Gastroesophageal sphincter (tissue), 4 donors: ENCODE measurements around the gene HDAC10. TPM values are rescaled to one million over a fixed set of nuclear protein-coding genes. Genes with fewer than 3 reads are reported as not detected.

Source experiments
- ATAC-seq: fragments of 150-250 bp; one replicate; pipeline ENCODE4 v1.9.1; 2016; ENCODE audit warnings: mild to moderate bottlenecking, moderate library complexity
- H3K27ac ChIP-seq, 4 donors: fragments of 200-600 bp; sonication (generic) in 3 of 4; 1 replicate in 3 of 4; 2 replicates in 1 of 4; pipeline ENCODE4 v1.5.1; 2016 to 2019
- H3K27me3 ChIP-seq: fragments of 200-600 bp; sonication (generic); one replicate; pipeline ENCODE4 v1.5.1; 2019
- H3K36me3 ChIP-seq, 2 donors: fragments of 200-600 bp; sonication (generic); one replicate each; pipeline ENCODE4 v1.5.1; 2019; ENCODE audit warnings: control low read depth in 1 of 2
- H3K4me1 ChIP-seq, 3 donors: fragments of 200-600 bp; sonication (generic); 1 replicate in 2 of 3; 2 replicates in 1 of 3; pipeline ENCODE4 v1.5.1; 2016 to 2019; ENCODE audit warnings: control low read depth in 2 of 3
- H3K4me3 ChIP-seq, 2 donors: fragments of 200-600 bp; sonication (generic); one replicate each; pipeline ENCODE4 v1.5.1; 2019; ENCODE audit warnings: mild to moderate bottlenecking in 1 of 2, moderate library complexity in 1 of 2
- H3K9me3 ChIP-seq, 3 donors: fragments of 200-600 bp; sonication (generic); one replicate each; pipeline ENCODE4 v1.5.1; 2017 to 2019; ENCODE audit warnings: control low read depth in 2 of 3
- CTCF ChIP-seq, 4 experiments: fragments of 200-600 bp in 2 of 4; fragments of 450-650 bp in 2 of 4; sonication (generic) in 1 of 4; IDR thresholded peaks; one replicate each; pipeline ENCODE4 v1.5.1; 2017 to 2019; ENCODE audit warnings: antibody characterized with exemption in 4 of 4, mild to moderate bottlenecking in 2 of 4, moderate library complexity in 2 of 4
- EP300 ChIP-seq: sonication (generic); formaldehyde crosslinking; IDR thresholded peaks from one replicate; pipeline ENCODE4 v1.6.1; 2017; ENCODE audit warnings: antibody characterized with exemption, mild to moderate bottlenecking
- POLR2A ChIP-seq, 2 donors: fragments of 450-650 bp; IDR thresholded peaks; one replicate each; pipeline ENCODE4 v1.6.1; 2017; ENCODE audit warnings: antibody characterized with exemption in 2 of 2, mild to moderate bottlenecking in 2 of 2, moderate library complexity in 1 of 2
- POLR2AphosphoS5 ChIP-seq: sonication (generic); formaldehyde crosslinking; IDR thresholded peaks from one replicate; pipeline ENCODE4 v1.6.1; 2017; ENCODE audit warnings: antibody characterized with exemption
- WGBS, 2 donors: methylation state at CpG; one replicate each; pipeline ENCODE4 v1.1.5; 2018; ENCODE audit warnings: low coverage in 1 of 2; 5-methylcytosine and 5-hydroxymethylcytosine counted together
- total RNA-seq, 4 donors: library from RNA; depleted of rRNA; stranded (reverse); fragments of >200 nt; gene quantifications; one replicate each; pipeline ENCODE4 v1.1.0, GENCODE V29; 2016

HDAC10 gene
- total RNA-seq, 4 donors from 2014 or later: 9.4 to 24.7 (median 12.5) TPM

DNA sequence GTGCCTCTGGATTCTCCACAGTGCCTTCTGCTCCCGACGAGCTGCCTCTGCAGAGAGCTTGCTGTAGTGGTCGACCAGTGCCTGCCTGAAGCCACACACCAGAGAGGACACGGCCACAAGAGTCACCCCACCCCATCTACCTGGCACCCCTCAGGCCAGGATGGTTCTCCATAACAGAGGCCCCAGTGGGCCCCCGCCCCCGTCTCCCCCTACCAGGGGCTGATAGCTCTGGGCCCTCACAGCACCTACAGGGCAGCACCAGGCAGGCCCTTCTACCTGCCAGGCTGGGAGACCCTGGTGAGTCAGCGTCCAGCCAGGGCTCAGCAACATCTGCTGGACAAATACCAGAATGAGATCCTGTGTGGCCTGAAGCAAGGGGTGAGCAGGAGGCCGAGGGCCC, 28.6 kb downstream of the HDAC10 start:
- 71 to 86% methylated on average over 1 to 4 of the region's 8 CpGs for WGBS, 2 donors
- Histone ChIP-seq H3K9me3 (no peaks in the 10 kb centered on the region), H3K4me3 (no peak overlapping the region), H3K36me3 (peaks cover 0 to 97% of the 10 kb centered on the region in 2 donors), H3K27me3 (no peaks in the 10 kb centered on the region), H3K4me1 (peaks cover 0 to 13% (median 0%) of the 10 kb centered on the region in 3 donors), H3K27ac (no peak overlapping the region)
- TF ChIP-seq EP300: no peak
- TF ChIP-seq CTCF (IDR thresholded peaks at IDR 0.05): no peak
- ATAC-seq: no peak

GRCh38 chr22:50221410-50222300, 29.4 kb downstream of the HDAC10 start:
- Histone ChIP-seq H3K27me3 (no peaks in the 10 kb centered on the region), H3K36me3 (peaks cover 0 to 97% of the 10 kb centered on the region in 2 donors), H3K4me3 (no peak overlapping the region), H3K9me3 (no peaks in the 10 kb centered on the region), H3K4me1 (peaks cover 0 to 13% (median 0%) of the 10 kb centered on the region in 3 donors), H3K27ac (no peak overlapping the region)
- WGBS, 2 donors: 40 to 100% methylated on average over 1 of the region's 19 CpGs
- no peak for ATAC-seq
- TF ChIP-seq POLR2A (IDR thresholded peaks at IDR 0.05): no peak
- no peak for TF ChIP-seq CTCF (IDR thresholded peaks at IDR 0.05)
- TF ChIP-seq EP300: no peak
- no peak for TF ChIP-seq POLR2AphosphoS5

GRCh38 chr22:50220603-50221409, 30.3 kb downstream of the HDAC10 start:
- WGBS, 2 donors: 76% methylated on average over 3 of the region's 45 CpGs; no CpG with 5 or more reads in 1 of the 2 donors
- no peaks in the 10 kb centered on the region for H3K27me3 ChIP-seq
- no peak for ATAC-seq
- TF ChIP-seq POLR2A (IDR thresholded peaks at IDR 0.05) (no peak), CTCF (IDR thresholded peaks at IDR 0.05) (no peak), EP300 (no peak), POLR2AphosphoS5 (no peak)
- H3K36me3 ChIP-seq: peaks cover 0 to 97% of the 10 kb centered on the region in 2 donors
- no peaks in the 10 kb centered on the region for H3K9me3 ChIP-seq
- peaks cover 0 to 17% (median 0%) of the 10 kb centered on the region in 3 donors for H3K4me1 ChIP-seq
- no peak overlapping the region for H3K4me3 ChIP-seq
- H3K27ac ChIP-seq: no peak overlapping the region

GRCh38 chr22:50219800-50220602, 31.1 kb downstream of the HDAC10 start:
- Histone ChIP-seq H3K4me3 (no peak overlapping the region), H3K27me3 (no peaks in the 10 kb centered on the region), H3K36me3 (peaks cover 0 to 97% of the 10 kb centered on the region in 2 donors), H3K4me1 (peaks cover 0 to 24% (median 0%) of the 10 kb centered on the region in 3 donors), H3K27ac (peak overlapping the region in 1 of 4 donors; percentile 51), H3K9me3 (no peaks in the 10 kb centered on the region)
- ATAC-seq: no peak
- no CpG with 5 or more reads among the region's 25 CpGs for WGBS, 2 donors
- TF ChIP-seq POLR2A (IDR thresholded peaks at IDR 0.05): no peak
- no peak for TF ChIP-seq EP300
- no peak for TF ChIP-seq CTCF (IDR thresholded peaks at IDR 0.05)
- TF ChIP-seq POLR2AphosphoS5: no peak
